ENCODE measurements around the gene COQ8B. TPM values are rescaled to one million over a fixed set of nuclear protein-coding genes. Genes with fewer than 3 reads are reported as not detected.

The COQ8B gene
- total RNA-seq, 1 donor from 2014 or later, result 26.0 TPM

GRCh38 chr19:40686882-40687524, 29.7 kb downstream of the COQ8B start:
- no peaks in the 10 kb centered on the region for H3K27me3 Mint-ChIP-seq (ENCODE audit: low read depth, unreplicated experiment)
- Histone ChIP-seq H3K4me1 (ENCODE audit: insufficient read depth, low read length) (peaks cover 34% of the 10 kb centered on the region), H3K9me3 (ENCODE audit: insufficient read depth, low read depth, low read length) (no peaks in the 10 kb centered on the region), H3K79me2 (ENCODE audit: insufficient read depth, low read length) (peaks cover 44% of the 10 kb centered on the region), H3K4me3 (ENCODE audit: insufficient read depth, low read depth, low read length) (no peak overlapping the region), H3K9ac (ENCODE audit: low read length) (peak overlapping the region; percentile 36), H2AFZ (ENCODE audit: low read depth, low read length) (no peak overlapping the region), H4K20me1 (ENCODE audit: insufficient read depth, low read length) (peaks cover 55% of the 10 kb centered on the region), H3K27ac (ENCODE audit: low read depth, low read length) (peak overlapping the region; percentile 49), H3K36me3 (ENCODE audit: insufficient read depth, low read length) (peaks cover 19% of the 10 kb centered on the region), H3K27me3 (ENCODE audit: insufficient read depth, low read length) (no peaks in the 10 kb centered on the region), H3K4me2 (ENCODE audit: low read length) (peak overlapping the region; percentile 98)
- peaks cover 2% of the 10 kb centered on the region for H3K4me1 Mint-ChIP-seq (ENCODE audit: low read depth, unreplicated experiment)
- no peaks in the 10 kb centered on the region for H3K9me3 Mint-ChIP-seq (ENCODE audit: unreplicated experiment)
- no peak overlapping the region for H3K4me3 Mint-ChIP-seq (ENCODE audit: unreplicated experiment)
- TF ChIP-seq EZH2 (IDR thresholded peaks at IDR 0.05; ENCODE audit: insufficient read depth, low read length) (no peak), CTCF (IDR thresholded peaks at IDR 0.05; ENCODE audit: insufficient read depth, low read depth, low read length) (no peak)
- H3K36me3 Mint-ChIP-seq (ENCODE audit: low read depth, unreplicated experiment), result peaks cover 21% of the 10 kb centered on the region
- H3K27ac Mint-ChIP-seq (ENCODE audit: unreplicated experiment), result no peak overlapping the region
- DNase-seq (ENCODE audit: low read depth) (no peak), FAIRE-seq (no peak)

GRCh38 chr19:40685563-40685962, 31.1 kb downstream of the COQ8B start:
- Mint-ChIP-seq H3K9me3 (ENCODE audit: unreplicated experiment) (no peaks in the 10 kb centered on the region), H3K4me1 (ENCODE audit: low read depth, unreplicated experiment) (no peaks in the 10 kb centered on the region), H3K27me3 (ENCODE audit: low read depth, unreplicated experiment) (no peaks in the 10 kb centered on the region), H3K4me3 (ENCODE audit: unreplicated experiment) (no peak overlapping the region), H3K27ac (ENCODE audit: unreplicated experiment) (no peak overlapping the region), H3K36me3 (ENCODE audit: low read depth, unreplicated experiment) (peaks cover 30% of the 10 kb centered on the region)
- H3K79me2 ChIP-seq (ENCODE audit: insufficient read depth, low read length), result peaks cover 44% of the 10 kb centered on the region
- H3K36me3 ChIP-seq (ENCODE audit: insufficient read depth, low read length), result peaks cover 23% of the 10 kb centered on the region
- DNase-seq (ENCODE audit: low read depth) (no peak), FAIRE-seq (no peak)
- H3K4me1 ChIP-seq (ENCODE audit: insufficient read depth, low read length), result peaks cover 21% of the 10 kb centered on the region
- no peak overlapping the region for H2AFZ ChIP-seq (ENCODE audit: low read depth, low read length)
- no peak overlapping the region for H3K4me2 ChIP-seq (ENCODE audit: low read length)
- H3K27ac ChIP-seq (ENCODE audit: low read depth, low read length), result no peak overlapping the region
- H3K9ac ChIP-seq (ENCODE audit: low read length), result no peak overlapping the region
- peaks cover 62% of the 10 kb centered on the region for H4K20me1 ChIP-seq (ENCODE audit: insufficient read depth, low read length)
- no peak overlapping the region for H3K4me3 ChIP-seq (ENCODE audit: insufficient read depth, low read depth, low read length)
- TF ChIP-seq EZH2 (IDR thresholded peaks at IDR 0.05; ENCODE audit: insufficient read depth, low read length) (no peak), CTCF (IDR thresholded peaks at IDR 0.05; ENCODE audit: insufficient read depth, low read depth, low read length) (no peak)
- H3K27me3 ChIP-seq (ENCODE audit: insufficient read depth, low read length), result no peaks in the 10 kb centered on the region
- no peaks in the 10 kb centered on the region for H3K9me3 ChIP-seq (ENCODE audit: insufficient read depth, low read depth, low read length)

GRCh38 chr19:40685016-40685526, 31.6 kb downstream of the COQ8B start:
- Mint-ChIP-seq H3K36me3 (ENCODE audit: low read depth, unreplicated experiment) (peaks cover 33% of the 10 kb centered on the region), H3K4me1 (ENCODE audit: low read depth, unreplicated experiment) (no peaks in the 10 kb centered on the region), H3K27ac (ENCODE audit: unreplicated experiment) (no peak overlapping the region), H3K4me3 (ENCODE audit: unreplicated experiment) (no peak overlapping the region), H3K9me3 (ENCODE audit: unreplicated experiment) (no peaks in the 10 kb centered on the region), H3K27me3 (ENCODE audit: low read depth, unreplicated experiment) (no peaks in the 10 kb centered on the region)
- FAIRE-seq, result no peak
- Histone ChIP-seq H3K9me3 (ENCODE audit: insufficient read depth, low read depth, low read length) (no peaks in the 10 kb centered on the region), H2AFZ (ENCODE audit: low read depth, low read length) (no peak overlapping the region), H3K79me2 (ENCODE audit: insufficient read depth, low read length) (peaks cover 42% of the 10 kb centered on the region), H3K9ac (ENCODE audit: low read length) (no peak overlapping the region), H4K20me1 (ENCODE audit: insufficient read depth, low read length) (peaks cover 62% of the 10 kb centered on the region), H3K27ac (ENCODE audit: low read depth, low read length) (no peak overlapping the region), H3K4me3 (ENCODE audit: insufficient read depth, low read depth, low read length) (no peak overlapping the region), H3K4me2 (ENCODE audit: low read length) (no peak overlapping the region), H3K27me3 (ENCODE audit: insufficient read depth, low read length) (no peaks in the 10 kb centered on the region), H3K36me3 (ENCODE audit: insufficient read depth, low read length) (peaks cover 23% of the 10 kb centered on the region), H3K4me1 (ENCODE audit: insufficient read depth, low read length) (peaks cover 21% of the 10 kb centered on the region)
- DNase-seq (ENCODE audit: low read depth), result no peak
- TF ChIP-seq CTCF (IDR thresholded peaks at IDR 0.05; ENCODE audit: insufficient read depth, low read depth, low read length) (no peak), EZH2 (IDR thresholded peaks at IDR 0.05; ENCODE audit: insufficient read depth, low read length) (no peak)

Data from astrocyte (in vitro differentiated cells and primary cell).